Activated T-helper 2 cell treated with anti-CD3 and anti-CD28 coated beads, Interferon-gamma antibody, Interleukin-2, Interleukin-4, amounts not matched to agents 10 μg/mL and 5 μg/mL and 100 μg/mL, durations not matched to agents 14 hours and 24 hours and 36 hours (primary cell): ENCODE measurements around the gene CCDC30. TPM values are rescaled to one million over a fixed set of nuclear protein-coding genes. Genes with fewer than 3 reads are reported as not detected.
A peak's percentile ranks its signal among the peaks of the same experiment; 100 is the strongest.

Experiments used
- DNase-seq: peaks from one replicate; pipeline ENCODE4 v3.0.0; 2021; ENCODE audit warnings: low spot score
- H3K27ac Mint-ChIP-seq: one replicate; pipeline ENCODE4 v1.8.0; 2021; ENCODE audit warnings: mixed read lengths
- H3K27me3 Mint-ChIP-seq: one replicate; pipeline ENCODE4 v1.8.0; 2021; ENCODE audit warnings: low read depth, mixed read lengths
- H3K36me3 Mint-ChIP-seq: one replicate; pipeline ENCODE4 v1.8.0; 2021; ENCODE audit warnings: low read depth, mixed read lengths
- H3K4me1 Mint-ChIP-seq: one replicate; pipeline ENCODE4 v1.8.0; 2021; ENCODE audit warnings: low read depth, mixed read lengths
- H3K4me3 Mint-ChIP-seq: one replicate; pipeline ENCODE4 v1.8.0; 2021; ENCODE audit warnings: low read depth, mild to moderate bottlenecking, moderate library complexity, mixed read lengths
- H3K9me3 Mint-ChIP-seq: one replicate; pipeline ENCODE4 v1.8.0; 2021; ENCODE audit warnings: mixed read lengths
- intact Hi-C: fragments of 100-400 bp; cut with micrococcal nuclease; formaldehyde crosslinking; loops from one replicate; pipeline ENCODE4 v1.15.1; 2023
- total RNA-seq: library from RNA; stranded (reverse); gene quantifications from 2 replicates; pipeline ENCODE4 v1.2.3, GENCODE V29; 2022

Gene CCDC30
- total RNA-seq, 1 donor from 2014 or later, result 2.3 TPM

DNA sequence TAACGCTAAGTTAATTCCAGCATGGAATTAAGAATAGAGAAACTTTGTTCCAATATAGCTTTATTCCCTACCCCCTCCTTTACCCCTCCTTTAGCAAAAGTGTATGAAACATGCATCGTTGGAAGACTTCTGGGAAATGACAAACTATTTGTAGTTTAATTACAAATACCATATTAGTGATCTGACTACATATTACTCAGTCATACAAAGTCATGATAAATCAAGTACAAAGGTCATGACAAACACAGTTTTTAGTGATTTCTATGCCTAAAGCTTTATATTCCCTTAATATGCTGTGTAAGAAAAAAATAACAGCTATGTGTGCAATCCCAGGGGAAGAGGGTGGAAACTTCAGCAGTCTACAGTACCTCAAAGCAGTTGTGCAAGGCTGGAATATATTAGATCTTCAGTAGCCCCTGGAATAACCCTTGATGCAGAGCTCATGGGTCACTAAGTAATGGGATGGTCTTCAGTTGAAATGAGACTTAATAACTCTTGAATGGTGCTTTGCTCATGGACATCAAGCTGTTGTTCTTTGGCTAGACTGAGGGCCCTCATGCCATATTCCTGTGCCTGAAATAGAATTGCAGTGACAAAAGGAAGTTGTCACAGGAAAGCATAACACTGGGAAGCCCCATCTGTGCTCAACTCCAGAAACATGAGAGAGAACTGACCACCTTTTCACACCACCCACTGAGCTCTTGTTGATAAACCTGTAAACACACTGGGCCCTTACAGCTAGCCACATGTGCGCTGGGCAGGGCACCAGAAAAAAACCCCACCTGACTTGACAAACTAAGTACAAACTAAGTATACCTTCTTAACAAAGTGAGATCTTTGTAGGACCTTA, 32.6 kb upstream of the CCDC30 start:
- Mint-ChIP-seq H3K27ac (no peak overlapping the region), H3K27me3 (no peaks in the 10 kb centered on the region), H3K9me3 (no peaks in the 10 kb centered on the region), H3K4me3 (no peak overlapping the region), H3K4me1 (peaks cover 1% of the 10 kb centered on the region), H3K36me3 (no peaks in the 10 kb centered on the region)
- intact Hi-C loops, result no loop called here
- DNase-seq, result no peak

DNA sequence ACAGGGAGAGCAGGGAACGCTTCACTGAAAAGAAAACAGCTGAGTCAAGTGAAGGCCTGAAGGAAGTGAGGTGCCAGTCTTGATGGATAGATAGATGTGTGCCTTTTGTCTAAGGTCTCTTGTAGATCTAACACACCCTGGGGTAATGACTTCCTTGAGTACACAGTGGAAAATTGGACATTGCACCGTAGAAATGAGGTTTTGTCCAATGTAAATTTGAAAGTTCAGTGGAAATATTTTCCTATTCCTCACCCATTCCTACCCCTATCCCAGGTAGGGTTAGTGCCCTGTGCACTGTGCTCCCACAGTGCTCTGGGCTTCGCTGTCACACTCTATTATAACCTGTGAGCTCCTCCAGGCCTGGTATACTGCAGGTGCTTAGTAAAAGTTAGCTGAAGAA, 31.6 kb upstream of the CCDC30 start:
- no peak for DNase-seq
- peaks cover 1% of the 10 kb centered on the region for H3K4me1 Mint-ChIP-seq
- H3K27me3 Mint-ChIP-seq, result no peaks in the 10 kb centered on the region
- intact Hi-C loops, result no loop called here
- H3K36me3 Mint-ChIP-seq, result no peaks in the 10 kb centered on the region
- no peaks in the 10 kb centered on the region for H3K9me3 Mint-ChIP-seq
- no peak overlapping the region for H3K4me3 Mint-ChIP-seq
- no peak overlapping the region for H3K27ac Mint-ChIP-seq

GRCh38 chr1:42432714-42433113, 30.4 kb upstream of the CCDC30 start:
- no peaks in the 10 kb centered on the region for H3K27me3 Mint-ChIP-seq
- DNase-seq, result no peak
- peaks cover 6% of the 10 kb centered on the region for H3K4me1 Mint-ChIP-seq
- no peaks in the 10 kb centered on the region for H3K9me3 Mint-ChIP-seq
- no peak overlapping the region for H3K4me3 Mint-ChIP-seq
- no peaks in the 10 kb centered on the region for H3K36me3 Mint-ChIP-seq
- H3K27ac Mint-ChIP-seq, result no peak overlapping the region
- intact Hi-C loops, result no loop called here

DNA sequence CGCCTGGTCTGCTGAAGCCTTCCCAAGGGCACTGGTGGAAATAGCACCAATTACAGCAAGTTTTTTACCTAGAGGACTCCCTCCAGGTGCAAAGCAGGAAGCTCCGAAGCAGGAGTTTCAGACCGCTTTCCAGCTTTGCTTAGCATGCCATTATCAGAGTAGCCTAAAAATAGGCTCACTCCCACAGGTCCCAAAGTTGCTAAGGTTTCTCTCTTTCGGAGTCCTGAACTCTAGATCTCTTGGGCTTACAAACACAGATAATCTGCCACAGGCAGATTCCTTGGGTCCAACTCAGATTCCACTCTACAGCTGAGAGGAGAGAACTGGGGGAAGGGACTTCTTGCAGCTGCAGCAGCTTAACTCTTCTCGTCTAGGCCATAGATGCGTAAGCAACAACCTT, 29.7 kb upstream of the CCDC30 start:
- no peak overlapping the region for H3K27ac Mint-ChIP-seq
- H3K4me1 Mint-ChIP-seq, result peaks cover 6% of the 10 kb centered on the region
- H3K4me3 Mint-ChIP-seq, result no peak overlapping the region
- intact Hi-C loops, result no loop called here
- H3K9me3 Mint-ChIP-seq, result no peaks in the 10 kb centered on the region
- H3K36me3 Mint-ChIP-seq, result no peaks in the 10 kb centered on the region
- no peak for DNase-seq
- H3K27me3 Mint-ChIP-seq, result no peaks in the 10 kb centered on the region

GRCh38 chr1:42434340-42434739, 28.7 kb upstream of the CCDC30 start:
- H3K27me3 Mint-ChIP-seq, result no peaks in the 10 kb centered on the region
- no peak overlapping the region for H3K4me3 Mint-ChIP-seq
- DNase-seq, result no peak
- no peaks in the 10 kb centered on the region for H3K36me3 Mint-ChIP-seq
- intact Hi-C loops, result no loop called here
- H3K9me3 Mint-ChIP-seq, result no peaks in the 10 kb centered on the region
- H3K4me1 Mint-ChIP-seq, result peaks cover 6% of the 10 kb centered on the region
- H3K27ac Mint-ChIP-seq, result no peak overlapping the region

DNA sequence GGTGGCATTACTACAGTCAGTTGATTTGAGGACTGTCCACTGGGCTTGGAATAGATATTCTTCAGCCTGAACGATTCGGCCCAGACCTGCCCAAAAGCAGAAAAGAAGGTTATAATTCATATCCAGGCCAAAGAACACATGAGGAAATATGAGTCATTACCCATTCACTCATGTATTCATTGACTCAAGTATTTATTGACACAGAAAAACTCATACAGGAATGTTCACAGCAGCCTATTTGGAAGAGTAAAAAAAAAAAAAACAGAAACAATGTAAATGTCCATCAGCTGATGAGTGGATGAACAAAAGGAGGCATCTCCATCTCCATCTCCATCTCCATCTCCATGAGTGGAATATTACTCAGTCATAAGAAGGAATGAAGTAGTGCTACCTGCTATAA, 23.1 kb upstream of the CCDC30 start:
- H3K4me3 Mint-ChIP-seq, result no peak overlapping the region
- H3K27me3 Mint-ChIP-seq, result no peaks in the 10 kb centered on the region
- intact Hi-C loops, result no loop called here
- H3K36me3 Mint-ChIP-seq, result no peaks in the 10 kb centered on the region
- H3K9me3 Mint-ChIP-seq, result no peaks in the 10 kb centered on the region
- peaks cover 4% of the 10 kb centered on the region for H3K4me1 Mint-ChIP-seq
- no peak for DNase-seq
- H3K27ac Mint-ChIP-seq, result no peak overlapping the region

GRCh38 chr1:42442662-42443061, 20.4 kb upstream of the CCDC30 start:
- intact Hi-C loops, result no loop called here
- no peaks in the 10 kb centered on the region for H3K9me3 Mint-ChIP-seq
- H3K4me3 Mint-ChIP-seq, result no peak overlapping the region
- no peak for DNase-seq
- H3K27me3 Mint-ChIP-seq, result no peaks in the 10 kb centered on the region
- no peak overlapping the region for H3K27ac Mint-ChIP-seq
- no peaks in the 10 kb centered on the region for H3K4me1 Mint-ChIP-seq
- H3K36me3 Mint-ChIP-seq, result no peaks in the 10 kb centered on the region

- intact Hi-C loops, result no loop called here
- DNase-seq, result no peak
- Mint-ChIP-seq H3K27ac (no peak overlapping the region), H3K4me1 (no peaks in the 10 kb centered on the region), H3K27me3 (peaks cover 5% of the 10 kb centered on the region), H3K9me3 (no peaks in the 10 kb centered on the region), H3K36me3 (no peaks in the 10 kb centered on the region), H3K4me3 (no peak overlapping the region)
These were observed 13.8 kb upstream of the CCDC30 start for GRCh38 chr1:42449256-42449655.

DNA sequence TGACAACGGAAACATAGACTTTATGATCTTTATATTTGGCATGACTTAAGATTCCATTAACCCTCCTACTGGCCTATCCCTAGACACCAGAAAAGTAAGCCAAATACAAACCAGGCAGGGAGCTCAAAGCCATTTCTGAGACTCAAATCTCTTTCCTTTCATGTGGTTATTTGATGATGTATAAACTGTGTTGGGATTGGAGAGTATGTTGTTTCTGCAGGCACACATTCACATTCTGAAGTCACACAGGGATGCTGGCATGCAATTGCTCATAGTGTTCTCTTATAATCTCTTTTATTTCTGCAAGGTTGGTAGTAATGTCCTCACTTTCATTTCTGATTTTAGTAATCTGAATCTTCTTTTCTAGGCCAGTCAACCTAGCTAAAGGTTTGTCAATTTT, 13.0 kb upstream of the CCDC30 start:
- DNase-seq, result no peak
- no peak overlapping the region for H3K4me3 Mint-ChIP-seq
- no peaks in the 10 kb centered on the region for H3K4me1 Mint-ChIP-seq
- no peaks in the 10 kb centered on the region for H3K9me3 Mint-ChIP-seq
- peaks cover 5% of the 10 kb centered on the region for H3K27me3 Mint-ChIP-seq
- H3K27ac Mint-ChIP-seq, result no peak overlapping the region
- H3K36me3 Mint-ChIP-seq, result no peaks in the 10 kb centered on the region
- intact Hi-C loops, result loop anchor here (10.0 kb wide), 1 partner anchor 315 kb away; the partner anchor contains the start of genes C1orf50 and P3H1

- Mint-ChIP-seq H3K4me1 (peaks cover 20% of the 10 kb centered on the region), H3K36me3 (peaks cover 19% of the 10 kb centered on the region)
- intact Hi-C loops, result loop anchor here (10.0 kb wide), 1 partner anchor 311 kb away; the partner anchor contains the start of genes C1orf50 and P3H1
These were observed 9.7 kb upstream of the CCDC30 start for GRCh38 chr1:42453386-42453785.

GRCh38 chr1:42454403-42454802, 8.7 kb upstream of the CCDC30 start:
- Mint-ChIP-seq H3K4me3 (peak overlapping the region; percentile 24), H3K27me3 (peaks cover 5% of the 10 kb centered on the region)
- intact Hi-C loops, result loop anchor here (10.0 kb wide), 1 partner anchor 310 kb away; the partner anchor contains the start of genes C1orf50 and P3H1

More at GRCh38 chr1:42453386-42453785, 9.7 kb upstream of the CCDC30 start:
- DNase-seq, result no peak
- no peaks in the 10 kb centered on the region for H3K9me3 Mint-ChIP-seq
- H3K4me3 Mint-ChIP-seq, result no peak overlapping the region
- peaks cover 5% of the 10 kb centered on the region for H3K27me3 Mint-ChIP-seq
- H3K27ac Mint-ChIP-seq, result no peak overlapping the region

GRCh38 chr1:42456010-42456753, 6.9 kb upstream of the CCDC30 start, which contains the start of the genes PPCS and ZMYND12:
Gene PPCS, plus strand, starts transcription at chr1:42456543. Its CDS starts 23 bp downstream, at chr1:42456566.
Gene ZMYND12, minus strand, starts transcription at chr1:42456022. Its CDS starts 25 bp downstream, at chr1:42455997.
- intact Hi-C loops, result loop anchor here (1.0 to 10.0 kb wide), 3 partner anchors 121 to 309 kb away; partner anchors contain the start of genes C1orf50, FOXJ3, P3H1 and YBX1
- Mint-ChIP-seq H3K4me1 (peaks cover 24% of the 10 kb centered on the region), H3K27me3 (peaks cover 3% of the 10 kb centered on the region), H3K9me3 (no peaks in the 10 kb centered on the region), H3K4me3 (peak within 1 kb of the TSS; percentile 93), H3K27ac (peak within 1 kb of the TSS; percentile 98), H3K36me3 (peaks cover 45% of the 10 kb centered on the region)
- peak; percentile 87 for DNase-seq

More at GRCh38 chr1:42454403-42454802, 8.7 kb upstream of the CCDC30 start:
- H3K36me3 Mint-ChIP-seq, result peaks cover 28% of the 10 kb centered on the region
- H3K9me3 Mint-ChIP-seq, result no peaks in the 10 kb centered on the region
- DNase-seq, result no peak
- H3K4me1 Mint-ChIP-seq, result peaks cover 20% of the 10 kb centered on the region
- H3K27ac Mint-ChIP-seq, result no peak overlapping the region
